ENCODE results near the gene NINL. TPM values are rescaled to one million over a fixed set of nuclear protein-coding genes. Genes with fewer than 3 reads are reported as not detected.
"Not testable (repeated sequence)": the region's sequence is repeated elsewhere in the genome, so short reads cannot be mapped to it uniquely, and the experiment has no call there.

The NINL gene
- total and polyA plus RNA-seq, 10 donors: 3.1 to 16.1 (median 8.1) TPM

GRCh38 chr20:25476106-25477013 lies 109.0 kb downstream of the NINL start:
- Histone ChIP-seq H3K27ac (no peak overlapping the region), H3K4me3 (no peak overlapping the region), H3K4me1 (no peaks in the 10 kb centered on the region), H3K9me3 (no peaks in the 10 kb centered on the region), H3K27me3 (replicated peaks in 1 of 7) (no peaks in the 10 kb centered on the region), H3K36me3 (peaks cover 0 to 43% (median 2%) of the 10 kb centered on the region in 6 donors)
- 91 to 95% (median 92%) methylated on average over 31 to 52 of the region's 52 CpGs for WGBS, 5 donors
- DNase-seq: peak; percentile 75
- TF ChIP-seq POLR2A (IDR thresholded peaks at IDR 0.05) (no peak), POLR2AphosphoS5 (IDR thresholded peaks at IDR 0.05) (no peak), CTCF (IDR thresholded peaks at IDR 0.05 in 8 of 11, conservative IDR thresholded peaks at IDR 0.05 in 3 of 11) (no peak)
- intact Hi-C loops (cut with DNase I; ENCODE audit: low total_unique reads): no loop called here

GRCh38 chr20:25473297-25473696 lies 112.0 kb downstream of the NINL start:
- H3K9me3 ChIP-seq; intact Hi-C loops (cut with DNase I; ENCODE audit: low total_unique reads); H3K4me1 ChIP-seq; H3K4me3 ChIP-seq; DNase-seq; H3K27ac ChIP-seq; H3K27me3 ChIP-seq (replicated peaks in 1 of 7): not testable (repeated sequence)
- WGBS, 5 donors: 85 to 100% (median 91%) methylated on average over 2 of the region's 2 CpGs
- peaks cover 0 to 20% (median 3%) of the 10 kb centered on the region in 6 donors for H3K36me3 ChIP-seq

GRCh38 chr20:25471020-25471419 lies 114.3 kb downstream of the NINL start:
- peak; percentile 37 for DNase-seq
- TF ChIP-seq CTCF (IDR thresholded peaks at IDR 0.05 in 8 of 11, conservative IDR thresholded peaks at IDR 0.05 in 3 of 11): no peak
- no peak for TF ChIP-seq POLR2A (IDR thresholded peaks at IDR 0.05)
- no peak for TF ChIP-seq POLR2AphosphoS5 (IDR thresholded peaks at IDR 0.05)
- Histone ChIP-seq H3K27ac (no peak overlapping the region), H3K27me3 (replicated peaks in 1 of 7) (no peaks in the 10 kb centered on the region), H3K36me3 (peaks cover 0 to 27% (median 2%) of the 10 kb centered on the region in 6 donors), H3K9me3 (no peaks in the 10 kb centered on the region), H3K4me3 (no peak overlapping the region), H3K4me1 (no peaks in the 10 kb centered on the region)
- intact Hi-C loops (cut with DNase I; ENCODE audit: low total_unique reads): no loop called here
- WGBS, 5 donors: 93 to 97% (median 93%) methylated on average over 7 of the region's 7 CpGs

- WGBS, 5 donors: 49 to 66% (median 58%) methylated on average over 13 of the region's 13 CpGs
- Histone ChIP-seq H3K4me3 (no peak overlapping the region), H3K4me1 (no peaks in the 10 kb centered on the region), H3K27me3 (replicated peaks in 1 of 7) (no peaks in the 10 kb centered on the region), H3K36me3 (peaks cover 0 to 35% (median 2%) of the 10 kb centered on the region in 6 donors), H3K27ac (no peak overlapping the region), H3K9me3 (no peaks in the 10 kb centered on the region)
- TF ChIP-seq POLR2A (IDR thresholded peaks at IDR 0.05): no peak
- TF ChIP-seq CTCF (IDR thresholded peaks at IDR 0.05 in 8 of 11, conservative IDR thresholded peaks at IDR 0.05 in 3 of 11): peak in 6 of 11 experiments; percentile 15 to 45 (median 22)
- intact Hi-C loops (cut with DNase I; ENCODE audit: low total_unique reads): no loop called here
- peak; percentile 56 for DNase-seq
These were observed 115.3 kb downstream of the NINL start for GRCh38 chr20:25470045-25470444.

All from spleen (tissue), 11 donors.